GM21737 (cell line): Measurements from ENCODE around the gene ELFN2.

Experiments used
- ATAC-seq: cut with Tn5 transposase; IDR thresholded peaks from one replicate; pipeline ENCODE4 v1.9.1; 2021; ENCODE audit warnings: mild to moderate bottlenecking, moderate library complexity; ENCODE audit not compliant: unreplicated experiment

ELFN2 gene

DNA sequence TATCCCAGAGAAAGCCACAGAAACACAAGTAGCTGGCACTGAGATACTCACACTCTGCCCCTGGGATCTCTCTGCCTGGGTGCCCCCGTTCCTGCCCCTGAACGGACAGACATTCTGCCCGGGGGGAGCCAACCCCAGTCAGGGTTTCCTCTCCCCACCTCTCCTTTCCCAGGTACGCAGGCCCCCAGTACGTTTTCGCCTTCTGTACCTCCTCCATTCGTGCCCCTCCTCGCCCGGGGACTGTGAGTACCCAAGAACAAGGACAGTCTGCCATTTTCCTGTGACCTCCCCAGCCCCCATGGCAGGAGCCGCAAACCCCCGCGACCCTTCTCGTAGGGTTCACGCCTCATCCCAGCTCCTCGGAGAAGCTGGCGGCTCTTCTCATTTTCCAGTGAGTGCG, 29.1 kb upstream of the ELFN2 start:
- ATAC-seq, result no peak

DNA sequence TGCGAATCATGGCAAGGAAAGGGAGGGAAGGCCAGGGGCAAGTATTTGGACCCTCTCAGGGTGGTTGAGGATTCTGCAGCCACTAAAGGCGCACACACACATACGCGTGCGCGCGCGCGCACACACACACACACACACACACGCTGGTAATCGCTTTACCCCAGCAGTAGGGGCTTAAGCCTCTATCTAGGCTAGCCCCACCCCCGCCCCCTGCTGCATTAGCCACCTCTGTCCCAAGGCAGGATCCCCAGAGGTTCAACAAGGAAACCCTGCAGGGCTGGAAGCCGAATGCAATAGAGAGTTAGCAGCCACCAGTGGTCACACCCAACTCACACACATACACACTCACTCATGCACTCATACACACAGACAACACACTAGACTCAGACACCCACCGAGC, 28.6 kb upstream of the ELFN2 start:
- no peak for ATAC-seq

GRCh38 chr22:37454857-37455686, 27.8 kb upstream of the ELFN2 start:
- no peak for ATAC-seq

DNA sequence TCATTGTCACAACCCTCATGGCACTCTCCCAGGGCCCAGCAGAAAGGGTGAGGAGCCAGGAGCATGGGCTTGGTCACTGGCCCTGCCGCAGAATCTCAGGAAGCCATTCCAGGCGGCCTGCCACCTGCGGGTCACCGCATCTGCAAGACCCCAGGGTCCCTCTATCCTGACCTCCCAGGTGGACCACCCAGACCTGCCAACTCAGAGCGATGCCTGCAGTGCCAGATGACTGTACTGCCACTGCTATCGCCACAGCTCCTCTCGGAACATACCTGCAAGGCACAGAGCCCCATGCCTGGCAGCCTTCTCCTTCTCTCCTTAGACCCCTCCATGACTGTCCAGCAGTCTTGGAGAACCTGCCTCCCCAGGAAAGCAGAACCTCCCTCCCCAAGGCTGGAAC, 26.4 kb upstream of the ELFN2 start:
- ATAC-seq, result no peak

- no peak for ATAC-seq
Measured at GRCh38 chr22:37451218-37451617, 23.9 kb upstream of the ELFN2 start.

- no peak for ATAC-seq
Measured at GRCh38 chr22:37449331-37450001, 22.2 kb upstream of the ELFN2 start.

DNA sequence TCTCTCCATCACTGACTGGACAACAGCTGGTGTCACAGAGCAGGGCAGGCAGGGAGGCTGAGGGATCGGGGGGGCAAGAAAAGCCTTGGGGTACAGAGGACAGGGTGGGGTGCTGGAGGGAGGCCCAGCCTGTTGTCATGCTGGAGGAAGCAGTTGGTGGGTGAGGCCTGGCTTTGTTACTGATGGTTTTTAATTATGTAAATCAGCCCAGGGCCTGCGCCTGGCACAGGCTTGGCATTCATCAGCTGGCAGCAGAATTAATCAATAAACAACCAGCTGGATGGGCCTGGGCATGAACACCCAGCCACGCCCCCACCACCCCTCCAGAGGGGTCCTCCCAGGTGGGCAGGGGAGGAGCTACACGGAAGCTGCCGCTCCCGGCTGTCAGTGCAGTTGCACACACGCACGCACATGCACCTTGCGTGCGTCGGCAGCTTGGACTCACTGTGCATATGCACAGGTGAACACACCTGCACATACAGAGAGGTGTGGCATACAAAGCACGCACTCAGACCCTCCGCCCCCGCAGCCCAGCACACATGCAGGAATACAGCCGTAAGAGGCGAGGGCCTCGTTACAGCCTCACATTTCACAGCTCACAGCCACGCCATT, 21.3 kb upstream of the ELFN2 start:
- ATAC-seq, result no peak

DNA sequence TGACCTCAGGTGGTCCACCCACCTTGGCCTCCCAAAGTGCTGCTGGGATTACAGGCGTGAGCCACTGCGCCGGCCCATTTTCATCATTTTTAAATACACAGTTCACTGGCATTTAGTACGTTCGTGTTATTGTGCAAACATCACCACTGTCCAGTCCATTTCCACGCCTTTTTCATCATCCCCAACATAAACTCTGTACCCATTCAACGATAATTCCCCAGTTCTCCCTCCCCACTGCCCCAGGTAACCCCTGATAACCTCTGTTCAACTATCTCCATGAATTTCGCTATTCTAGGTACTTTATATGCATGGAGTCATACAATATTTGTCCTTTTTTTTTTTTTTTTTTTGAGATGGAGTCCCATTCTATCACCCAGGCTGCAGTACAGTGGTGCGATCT, 18.2 kb upstream of the ELFN2 start:
- no peak for ATAC-seq

DNA sequence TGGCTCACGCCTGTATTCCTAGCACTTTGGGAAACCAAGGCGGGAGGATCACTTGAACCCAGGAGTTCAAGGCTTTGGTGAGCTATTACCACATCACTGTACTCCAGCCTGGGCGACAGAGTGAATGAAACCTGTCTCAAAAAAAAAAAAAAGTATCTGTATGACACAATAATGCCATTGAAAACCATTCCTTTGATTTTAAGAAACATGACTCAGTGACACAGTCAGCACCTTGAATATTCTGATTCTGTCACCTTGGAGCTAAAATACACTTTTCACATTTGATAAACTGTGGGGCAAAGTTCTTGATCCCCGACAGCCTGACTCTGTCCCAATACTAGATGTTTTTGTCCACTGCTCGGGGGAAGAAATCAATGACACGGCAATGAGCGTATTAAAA, 16.7 kb upstream of the ELFN2 start:
- ATAC-seq, result no peak

DNA sequence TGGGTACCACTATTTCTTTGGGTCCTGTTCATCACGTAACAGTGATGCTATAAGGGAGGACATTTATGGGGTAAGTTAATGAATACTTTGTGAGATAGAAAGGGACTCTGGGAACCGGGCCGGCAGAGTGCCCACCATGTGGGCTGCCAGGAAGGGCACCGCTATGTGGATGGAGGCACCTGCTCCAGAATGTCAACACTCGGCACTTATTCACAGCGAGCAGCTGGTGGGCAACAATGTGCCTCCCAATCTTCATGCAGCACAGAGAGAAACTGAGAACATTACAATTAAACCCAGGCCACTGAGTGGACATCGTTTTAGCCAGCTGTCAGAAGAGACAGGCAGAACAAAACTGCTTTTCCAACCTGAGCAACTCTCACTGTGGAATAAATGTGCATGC, 15.8 kb upstream of the ELFN2 start:
- no peak for ATAC-seq

- no peak for ATAC-seq
Measured at GRCh38 chr22:37442537-37442936, 15.3 kb upstream of the ELFN2 start.

DNA sequence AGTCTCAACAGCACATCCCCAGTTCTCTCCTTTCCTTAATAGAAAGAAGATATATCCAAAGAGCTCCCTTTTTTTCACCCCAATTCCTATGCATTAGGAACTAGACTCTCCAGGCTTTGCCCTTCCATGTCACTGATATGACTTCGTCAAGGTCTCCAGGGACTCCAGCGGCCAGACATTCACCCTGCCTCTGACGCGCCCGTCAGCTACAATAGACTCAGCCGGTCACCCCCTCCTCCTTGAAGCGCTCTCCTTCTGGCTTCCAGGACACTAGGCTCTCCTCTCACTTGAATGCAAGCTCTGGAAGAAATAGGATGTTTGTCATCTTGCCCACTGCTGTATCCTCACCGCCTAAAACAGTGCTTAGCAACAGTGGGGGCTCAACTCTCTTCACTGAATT, 14.9 kb upstream of the ELFN2 start:
- ATAC-seq, result no peak

- ATAC-seq, result no peak
Measured at GRCh38 chr22:37440875-37441274, 13.6 kb upstream of the ELFN2 start.

DNA sequence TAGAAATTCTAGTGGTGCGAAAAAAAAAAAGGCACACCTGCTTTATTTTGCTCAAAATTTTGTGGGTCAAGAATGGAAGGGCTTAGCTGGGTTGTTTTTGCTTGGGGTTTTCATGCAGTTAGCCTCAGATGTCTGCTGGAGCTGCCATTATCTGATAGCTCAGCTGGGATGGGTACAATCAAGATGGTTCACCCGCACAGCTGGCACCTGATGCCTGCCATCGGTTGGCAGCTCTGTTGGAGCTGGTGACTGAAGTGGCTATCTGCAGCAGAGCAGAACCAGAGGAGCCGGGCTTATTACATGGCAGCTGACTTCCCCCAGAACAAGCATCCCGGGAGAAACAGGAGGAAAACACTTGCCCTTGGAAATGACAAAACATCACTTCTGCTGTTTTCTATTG, 12.1 kb upstream of the ELFN2 start:
- no peak for ATAC-seq

- ATAC-seq, result no peak
Measured at GRCh38 chr22:37435970-37436603, 8.8 kb upstream of the ELFN2 start.

DNA sequence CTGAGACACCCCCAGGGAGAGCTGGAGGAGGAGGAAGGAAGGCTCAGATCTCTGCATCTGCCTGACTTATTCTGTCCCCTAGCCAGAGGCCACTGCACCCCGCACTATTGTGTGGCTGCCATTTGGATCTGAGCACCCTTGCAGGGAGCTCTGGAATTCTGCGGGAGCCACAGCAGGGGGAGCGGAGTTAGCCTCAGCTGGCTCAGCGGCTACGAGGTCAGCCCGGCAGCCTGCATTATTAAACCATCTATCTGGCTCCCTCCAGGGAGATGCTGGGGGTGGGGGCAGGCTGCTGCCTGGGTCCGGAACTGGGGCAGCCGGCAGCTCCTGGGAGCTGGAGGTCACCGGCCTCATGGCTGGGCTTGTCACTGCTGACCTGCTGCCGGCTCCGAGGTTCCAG, 6.5 kb upstream of the ELFN2 start:
- no peak for ATAC-seq

DNA sequence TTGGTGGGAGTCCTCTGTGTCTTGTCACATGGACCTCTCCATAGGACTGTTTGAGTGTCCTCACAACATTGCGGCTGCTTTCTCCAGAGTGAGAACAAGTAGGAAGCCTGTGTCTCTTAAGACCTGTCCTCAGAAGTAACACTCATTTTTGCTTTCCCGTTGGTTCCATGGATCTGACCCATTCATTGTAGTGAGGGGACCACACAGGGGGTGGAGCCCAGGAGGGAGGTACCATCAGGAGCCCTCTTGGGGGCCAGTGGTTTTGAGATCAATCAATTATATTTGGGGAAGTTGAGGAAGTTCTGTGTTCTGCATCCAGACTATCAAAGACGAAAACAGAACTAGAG, 5.4 kb upstream of the ELFN2 start:
- no peak for ATAC-seq

DNA sequence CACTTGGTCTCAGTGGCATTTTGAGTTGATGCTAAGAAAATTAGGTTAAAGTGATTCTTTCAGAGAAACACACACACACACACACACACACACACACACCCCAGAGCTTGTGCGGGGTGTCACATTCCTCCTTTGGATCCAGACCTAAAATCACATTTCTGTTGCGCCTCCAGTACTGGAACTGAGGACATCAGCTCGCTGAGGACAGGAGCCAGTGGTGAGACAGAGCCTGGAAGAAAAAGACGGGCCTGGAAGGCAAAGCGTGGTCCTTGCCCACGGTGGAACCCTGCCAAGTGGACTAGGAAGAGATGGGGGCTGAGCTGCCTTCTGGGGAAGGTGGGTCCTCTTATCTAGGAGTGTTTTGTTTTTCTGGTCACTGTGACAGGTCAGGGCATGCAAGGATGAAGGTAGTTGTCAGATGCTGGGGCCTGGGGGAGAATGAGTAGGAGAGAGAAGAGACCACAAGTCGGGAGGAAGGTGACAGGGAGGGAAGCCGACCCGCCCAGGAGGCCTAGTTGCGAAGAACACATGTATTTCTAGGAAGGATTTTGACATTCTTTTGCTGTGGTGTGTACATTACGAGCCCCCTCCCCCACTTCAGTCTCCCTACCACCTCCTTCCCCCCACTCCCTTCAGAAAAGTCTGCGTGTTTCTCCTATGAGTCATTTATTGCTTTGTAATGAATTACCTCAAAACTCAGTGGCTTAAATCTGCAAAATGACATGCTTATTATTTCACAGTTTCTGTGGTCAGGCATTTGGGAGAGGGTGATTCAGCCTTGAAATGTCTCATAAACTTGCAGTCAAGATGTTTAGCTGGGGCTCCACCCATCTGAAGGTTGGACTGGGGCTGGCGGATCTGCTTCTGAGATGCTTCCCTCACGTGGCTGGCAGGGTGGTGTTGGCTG, 4.8 kb upstream of the ELFN2 start:
- ATAC-seq, result no peak

DNA sequence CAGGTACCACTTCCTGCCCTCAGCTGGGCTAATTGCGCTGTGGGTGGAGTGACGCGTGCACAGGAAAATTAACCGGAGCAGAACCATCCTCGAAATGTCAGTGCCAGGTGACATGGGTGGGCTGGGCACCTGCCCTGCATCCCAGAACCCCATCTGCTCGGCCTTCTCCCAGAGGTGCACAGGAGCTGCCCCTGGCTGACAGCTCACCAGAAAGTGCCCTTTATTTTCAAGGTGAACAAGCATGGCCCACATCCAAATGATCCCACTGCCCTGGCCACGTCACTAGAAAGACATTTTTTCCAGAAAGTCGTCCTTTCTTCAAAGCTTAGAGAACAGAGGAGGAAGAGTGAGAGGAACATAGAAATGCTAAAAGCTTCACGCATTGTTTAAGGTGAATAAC, 4.1 kb upstream of the ELFN2 start:
- no peak for ATAC-seq

- no peak for ATAC-seq
Measured at GRCh38 chr22:37430941-37431340, 3.7 kb upstream of the ELFN2 start.
